PFSK-1 (cell line): Measurements from ENCODE around the gene MKKS.

Source experiments
- FOXP2 ChIP-seq: optimal IDR thresholded peaks from 2 replicates; pipeline ENCODE3; 2011; ENCODE audit warnings: borderline replicate concordance, control low read depth, inconsistent platforms; ENCODE audit not compliant: insufficient read depth; ENCODE audit errors: extremely low read length, extremely low read depth
- POLR2AphosphoS5 ChIP-seq: IDR thresholded peaks from 2 replicates; pipeline ENCODE4 v1.6.1; 2012; ENCODE audit warnings: low read depth, mild to moderate bottlenecking, control low read depth, low read length, moderate library complexity
- REST ChIP-seq, 2 experiments: IDR thresholded peaks; 2 replicates each; pipeline versions ENCODE4 v1.6.1 to v1.8.0; 2011 to 2012; ENCODE audit warnings: low read depth in 2 of 2, low read length in 2 of 2, control low read depth in 1 of 2, inconsistent platforms in 1 of 2, mild to moderate bottlenecking in 1 of 2, moderate library complexity in 1 of 2; ENCODE audit not compliant: insufficient read depth in 1 of 2
- SIN3A ChIP-seq: IDR thresholded peaks from 2 replicates; pipeline ENCODE4 v1.6.1; 2012; ENCODE audit warnings: mild to moderate bottlenecking, low read length, moderate library complexity, borderline replicate concordance; ENCODE audit not compliant: insufficient read depth
- TAF1 ChIP-seq: IDR thresholded peaks from 2 replicates; pipeline ENCODE4 v1.6.1; 2012; ENCODE audit warnings: low read length, control low read depth, borderline replicate concordance; ENCODE audit not compliant: insufficient read depth

Gene MKKS

DNA sequence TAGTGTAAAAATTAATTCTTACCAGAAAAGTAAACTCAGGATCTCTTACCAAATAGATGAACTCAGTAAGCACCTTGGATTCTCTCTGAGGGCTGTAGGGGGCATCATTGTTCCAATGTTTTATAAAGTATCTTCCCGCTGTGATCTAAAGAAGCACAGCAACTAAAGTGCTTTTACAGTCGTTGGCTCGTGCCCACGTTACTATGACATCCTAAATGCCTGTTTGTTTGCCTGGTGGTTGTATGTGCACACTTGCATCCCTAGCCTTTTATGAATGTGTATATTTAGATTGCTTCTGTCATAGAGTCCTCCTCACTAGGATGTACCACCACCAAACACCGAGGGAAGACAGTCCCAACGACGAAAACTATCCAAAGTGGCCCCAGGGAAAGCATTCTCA is 35.6 kb upstream of the MKKS start:
- no peak for TF ChIP-seq SIN3A
- no peak for TF ChIP-seq TAF1
- TF ChIP-seq POLR2AphosphoS5 = no peak
- no peak for TF ChIP-seq REST (IDR thresholded peaks at IDR 0.05; ENCODE audit: insufficient read depth in 1 of 2, low read depth in 2 of 2, low read length in 2 of 2)

GRCh38 chr20:10469056-10469455 is 35.0 kb upstream of the MKKS start:
- TF ChIP-seq REST (IDR thresholded peaks at IDR 0.05; ENCODE audit: insufficient read depth in 1 of 2, low read depth in 2 of 2, low read length in 2 of 2) = no peak
- TF ChIP-seq POLR2AphosphoS5 = no peak
- no peak for TF ChIP-seq FOXP2
- no peak for TF ChIP-seq SIN3A
- TF ChIP-seq TAF1 = no peak

DNA sequence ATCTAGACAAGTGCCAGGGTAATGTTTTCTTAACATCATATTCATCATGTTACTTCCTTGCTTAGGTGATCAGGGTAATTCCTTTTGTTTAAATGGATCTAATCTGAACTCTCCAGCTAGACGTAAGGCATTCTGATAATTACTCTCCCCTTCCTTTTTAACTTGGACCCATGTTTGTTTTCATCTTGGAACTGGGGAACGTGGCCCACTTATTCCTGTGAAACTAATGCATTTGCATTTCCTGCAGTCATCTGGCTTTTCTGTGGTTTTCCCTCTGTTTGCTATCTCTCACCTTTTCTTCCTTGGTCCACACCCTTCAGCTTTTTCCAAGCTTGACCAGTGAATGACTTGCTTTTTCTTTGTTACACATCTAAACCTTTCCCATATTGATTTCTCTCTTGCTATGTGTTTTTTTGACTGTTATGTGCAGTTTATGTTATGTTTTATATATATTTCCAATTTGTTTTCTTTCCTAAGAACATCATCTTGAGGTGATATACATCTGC is 34.4 kb upstream of the MKKS start:
- TF ChIP-seq SIN3A = no peak
- TF ChIP-seq REST (IDR thresholded peaks at IDR 0.05; ENCODE audit: insufficient read depth in 1 of 2, low read depth in 2 of 2, low read length in 2 of 2) = no peak
- TF ChIP-seq TAF1 = no peak
- TF ChIP-seq FOXP2 = no peak
- no peak for TF ChIP-seq POLR2AphosphoS5

DNA sequence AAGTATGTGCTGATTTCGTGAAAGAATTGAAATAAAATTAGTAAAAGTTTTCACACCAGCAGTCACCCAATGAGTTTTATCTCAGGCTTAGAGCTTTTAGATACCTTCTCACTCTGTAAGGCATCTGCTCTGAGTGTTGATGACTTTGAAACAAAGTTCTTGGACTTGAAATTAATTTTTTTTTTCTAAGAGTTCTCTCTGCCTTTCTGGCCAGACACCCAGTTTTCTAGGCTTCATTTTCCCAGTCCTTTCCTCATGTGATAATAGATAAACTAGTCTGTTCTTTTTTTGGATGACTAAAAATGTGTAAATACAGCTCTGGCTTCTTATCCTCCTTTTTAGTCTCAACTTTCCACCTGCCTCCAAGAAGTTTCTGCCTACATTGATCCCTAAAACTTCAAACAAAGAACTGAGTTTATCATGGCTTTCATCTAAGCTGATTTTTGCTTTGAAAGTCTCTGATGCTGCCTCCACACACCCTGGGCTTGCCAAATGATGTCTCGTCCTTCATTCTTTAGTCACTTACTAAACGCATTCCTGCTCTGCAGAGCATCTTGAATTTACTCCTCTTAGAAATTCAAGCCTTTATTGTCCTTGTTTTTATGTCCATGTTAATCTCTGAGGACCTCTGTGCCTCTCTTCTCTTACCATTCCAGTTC is 33.8 kb upstream of the MKKS start:
- no peak for TF ChIP-seq FOXP2
- TF ChIP-seq POLR2AphosphoS5 = no peak

DNA sequence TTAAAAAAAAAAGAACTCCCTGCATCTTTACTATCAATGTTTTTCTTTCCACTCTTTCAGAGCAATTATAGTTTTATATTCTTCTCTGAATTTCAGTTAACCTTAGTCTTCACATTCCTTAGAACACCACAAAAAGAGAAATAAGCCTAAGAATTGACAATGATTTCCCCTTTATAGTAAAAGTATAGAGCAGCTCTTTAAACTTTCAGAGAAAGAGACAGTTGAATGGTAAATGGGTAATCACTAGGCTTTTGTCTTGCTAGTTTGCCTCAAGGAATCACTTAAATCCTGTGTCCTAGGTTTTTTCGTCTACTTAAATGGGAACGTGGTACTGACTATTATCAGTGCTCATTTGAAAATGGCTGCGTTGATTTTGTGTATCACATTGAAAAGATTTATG is 32.8 kb upstream of the MKKS start:
- TF ChIP-seq REST (IDR thresholded peaks at IDR 0.05; ENCODE audit: insufficient read depth in 1 of 2, low read depth in 2 of 2, low read length in 2 of 2) = no peak
- no peak for TF ChIP-seq POLR2AphosphoS5
- no peak for TF ChIP-seq TAF1
- no peak for TF ChIP-seq SIN3A
- TF ChIP-seq FOXP2 = no peak
